Measurements from ENCODE around the gene ABCD1.
"Not testable (repeated sequence)": the region's sequence is repeated elsewhere in the genome, so short reads cannot be mapped to it uniquely, and the experiment has no call there.

The ABCD1 gene

DNA sequence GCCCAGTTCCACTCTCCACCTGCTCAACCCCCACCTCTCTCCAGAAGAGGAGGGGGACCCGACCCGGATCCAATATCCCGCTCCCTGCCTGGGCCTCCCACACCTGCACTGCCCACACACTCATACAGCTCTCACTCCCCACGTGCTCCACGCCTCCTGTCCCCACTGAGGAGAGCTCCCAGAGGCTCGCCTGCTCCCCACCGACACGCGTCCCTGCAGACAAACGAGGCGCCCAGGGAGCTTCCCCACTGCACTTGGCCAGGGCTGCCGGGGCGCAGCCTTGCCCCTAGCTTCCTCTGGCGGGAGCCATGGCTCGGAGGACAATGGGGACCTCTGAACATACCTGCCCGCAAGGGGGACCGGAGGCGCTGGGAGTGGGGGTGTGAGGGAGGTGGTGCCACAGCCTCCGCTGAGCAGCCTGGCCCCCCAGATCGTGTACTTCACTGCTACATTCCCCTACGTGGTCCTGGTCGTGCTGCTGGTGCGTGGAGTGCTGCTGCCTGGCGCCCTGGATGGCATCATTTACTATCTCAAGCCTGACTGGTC is 32.0 kb upstream of the ABCD1 start:
- H3K4me1 ChIP-seq = peaks cover 0 to 12% (median 6%) of the 10 kb centered on the region in 4 donors
- TF ChIP-seq, protein P1, sequence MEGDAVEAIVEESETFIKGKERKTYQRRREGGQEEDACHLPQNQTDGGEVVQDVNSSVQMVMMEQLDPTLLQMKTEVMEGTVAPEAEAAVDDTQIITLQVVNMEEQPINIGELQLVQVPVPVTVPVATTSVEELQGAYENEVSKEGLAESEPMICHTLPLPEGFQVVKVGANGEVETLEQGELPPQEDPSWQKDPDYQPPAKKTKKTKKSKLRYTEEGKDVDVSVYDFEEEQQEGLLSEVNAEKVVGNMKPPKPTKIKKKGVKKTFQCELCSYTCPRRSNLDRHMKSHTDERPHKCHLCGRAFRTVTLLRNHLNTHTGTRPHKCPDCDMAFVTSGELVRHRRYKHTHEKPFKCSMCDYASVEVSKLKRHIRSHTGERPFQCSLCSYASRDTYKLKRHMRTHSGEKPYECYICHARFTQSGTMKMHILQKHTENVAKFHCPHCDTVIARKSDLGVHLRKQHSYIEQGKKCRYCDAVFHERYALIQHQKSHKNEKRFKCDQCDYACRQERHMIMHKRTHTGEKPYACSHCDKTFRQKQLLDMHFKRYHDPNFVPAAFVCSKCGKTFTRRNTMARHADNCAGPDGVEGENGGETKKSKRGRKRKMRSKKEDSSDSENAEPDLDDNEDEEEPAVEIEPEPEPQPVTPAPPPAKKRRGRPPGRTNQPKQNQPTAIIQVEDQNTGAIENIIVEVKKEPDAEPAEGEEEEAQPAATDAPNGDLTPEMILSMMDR (IDR thresholded peaks at IDR 0.05) = no peak
- no peak overlapping the region for H3K4me3 ChIP-seq
- H3K27ac ChIP-seq = no peak overlapping the region
- H3K36me3 ChIP-seq = peaks cover 0 to 37% (median 4%) of the 10 kb centered on the region in 3 donors
- intact Hi-C loops (cut with DNase I; ENCODE audit: low total_unique reads) = no loop called here
- no peaks in the 10 kb centered on the region for H3K9me3 ChIP-seq
- H3K27me3 ChIP-seq = no peaks in the 10 kb centered on the region
- no peak for DNase-seq

DNA sequence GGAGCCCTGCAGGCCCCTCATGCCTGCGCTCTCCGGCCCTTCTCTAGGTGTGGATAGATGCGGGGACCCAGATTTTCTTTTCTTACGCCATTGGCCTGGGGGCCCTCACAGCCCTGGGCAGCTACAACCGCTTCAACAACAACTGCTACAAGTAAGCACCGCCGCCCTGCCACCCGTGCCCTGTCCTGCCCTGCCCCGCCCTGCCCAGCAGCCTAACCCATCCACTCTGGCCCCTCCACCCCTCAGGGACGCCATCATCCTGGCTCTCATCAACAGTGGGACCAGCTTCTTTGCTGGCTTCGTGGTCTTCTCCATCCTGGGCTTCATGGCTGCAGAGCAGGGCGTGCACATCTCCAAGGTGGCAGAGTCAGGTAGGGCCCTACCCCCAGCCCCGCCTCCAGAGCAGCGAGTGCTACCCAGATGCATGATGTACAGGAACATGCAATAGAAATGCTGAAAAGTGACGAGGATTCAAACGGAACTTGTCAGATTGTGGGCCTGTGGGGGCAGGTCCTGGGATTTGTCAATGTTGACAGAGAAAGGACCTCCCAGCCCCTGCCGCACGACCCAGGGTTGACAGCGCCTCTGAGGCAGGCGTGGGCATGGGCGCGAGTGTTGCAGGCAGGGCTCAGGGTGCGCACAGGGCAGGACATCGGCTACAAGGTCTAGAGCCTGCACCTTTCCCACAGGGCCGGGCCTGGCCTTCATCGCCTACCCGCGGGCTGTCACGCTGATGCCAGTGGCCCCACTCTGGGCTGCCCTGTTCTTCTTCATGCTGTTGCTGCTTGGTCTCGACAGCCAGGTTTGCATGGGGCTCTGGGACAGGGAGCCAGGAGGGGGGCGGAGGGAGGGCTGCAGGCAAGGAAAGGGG is 31.2 kb upstream of the ABCD1 start:
- TF ChIP-seq, protein P1 (IDR thresholded peaks at IDR 0.05) = no peak
- H3K9me3 ChIP-seq = no peaks in the 10 kb centered on the region
- H3K27me3 ChIP-seq = no peaks in the 10 kb centered on the region
- intact Hi-C loops (cut with DNase I; ENCODE audit: low total_unique reads) = no loop called here
- peaks cover 0 to 38% (median 4%) of the 10 kb centered on the region in 3 donors for H3K36me3 ChIP-seq
- H3K4me1 ChIP-seq = peaks cover 0 to 12% (median 6%) of the 10 kb centered on the region in 4 donors
- H3K4me3 ChIP-seq = no peak overlapping the region
- no peak overlapping the region for H3K27ac ChIP-seq
- DNase-seq = no peak

DNA sequence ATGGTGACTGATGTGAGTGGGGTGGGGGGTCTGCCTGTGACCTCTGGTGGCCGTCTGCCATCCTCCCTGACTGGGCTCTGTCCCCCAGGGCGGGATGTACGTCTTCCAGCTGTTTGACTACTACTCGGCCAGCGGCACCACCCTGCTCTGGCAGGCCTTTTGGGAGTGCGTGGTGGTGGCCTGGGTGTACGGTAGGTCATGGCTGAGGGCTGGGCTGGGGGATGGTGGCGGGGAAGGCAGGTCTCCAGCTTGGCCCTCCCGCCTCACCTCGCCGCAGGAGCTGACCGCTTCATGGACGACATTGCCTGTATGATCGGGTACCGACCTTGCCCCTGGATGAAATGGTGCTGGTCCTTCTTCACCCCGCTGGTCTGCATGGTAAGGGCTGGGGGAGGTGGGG is 30.4 kb upstream of the ABCD1 start:
- intact Hi-C loops (cut with DNase I; ENCODE audit: low total_unique reads); H3K27me3 ChIP-seq; H3K9me3 ChIP-seq; H3K4me3 ChIP-seq; H3K27ac ChIP-seq; DNase-seq: not testable (repeated sequence)
- H3K36me3 ChIP-seq = peaks cover 0 to 38% (median 4%) of the 10 kb centered on the region in 3 donors
- H3K4me1 ChIP-seq = peaks cover 0 to 14% (median 6%) of the 10 kb centered on the region in 4 donors

DNA sequence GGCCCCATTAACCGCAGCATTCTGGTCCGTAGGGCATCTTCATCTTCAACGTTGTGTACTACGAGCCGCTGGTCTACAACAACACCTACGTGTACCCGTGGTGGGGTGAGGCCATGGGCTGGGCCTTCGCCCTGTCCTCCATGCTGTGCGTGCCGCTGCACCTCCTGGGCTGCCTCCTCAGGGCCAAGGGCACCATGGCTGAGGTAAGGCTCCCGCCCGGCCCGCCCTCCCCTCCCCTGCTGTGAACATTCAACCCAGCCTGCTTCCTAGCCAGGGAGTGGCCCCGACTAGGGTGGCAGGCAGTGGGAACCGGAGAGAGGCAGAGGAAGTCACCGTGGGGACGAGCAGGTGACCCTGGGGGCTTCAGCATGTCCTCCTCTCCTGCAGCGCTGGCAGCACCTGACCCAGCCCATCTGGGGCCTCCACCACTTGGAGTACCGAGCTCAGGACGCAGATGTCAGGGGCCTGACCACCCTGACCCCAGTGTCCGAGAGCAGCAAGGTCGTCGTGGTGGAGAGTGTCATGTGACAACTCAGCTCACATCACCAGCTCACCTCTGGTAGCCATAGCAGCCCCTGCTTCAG is 29.9 kb upstream of the ABCD1 start:
- TF ChIP-seq, protein P1 (IDR thresholded peaks at IDR 0.05) = no peak
- peaks cover 0 to 16% (median 3%) of the 10 kb centered on the region in 4 donors for H3K4me1 ChIP-seq
- peaks cover 0 to 38% (median 4%) of the 10 kb centered on the region in 3 donors for H3K36me3 ChIP-seq
- H3K4me3 ChIP-seq = no peak overlapping the region
- no peak for DNase-seq
- no peak overlapping the region for H3K27ac ChIP-seq
- no peaks in the 10 kb centered on the region for H3K27me3 ChIP-seq
- intact Hi-C loops (cut with DNase I; ENCODE audit: low total_unique reads) = no loop called here
- H3K9me3 ChIP-seq = no peaks in the 10 kb centered on the region

DNA sequence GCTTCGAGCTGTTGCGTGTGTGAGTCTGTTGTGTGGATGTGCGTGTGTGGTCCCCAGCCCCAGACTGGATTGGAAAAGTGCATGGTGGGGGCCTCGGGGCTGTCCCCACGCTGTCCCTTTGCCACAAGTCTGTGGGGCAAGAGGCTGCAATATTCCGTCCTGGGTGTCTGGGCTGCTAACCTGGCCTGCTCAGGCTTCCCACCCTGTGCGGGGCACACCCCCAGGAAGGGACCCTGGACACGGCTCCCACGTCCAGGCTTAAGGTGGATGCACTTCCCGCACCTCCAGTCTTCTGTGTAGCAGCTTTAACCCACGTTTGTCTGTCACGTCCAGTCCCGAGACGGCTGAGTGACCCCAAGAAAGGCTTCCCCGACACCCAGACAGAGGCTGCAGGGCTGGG is 28.6 kb upstream of the ABCD1 start:
- Histone ChIP-seq H3K27ac (no peak overlapping the region), H3K9me3 (no peaks in the 10 kb centered on the region), H3K4me1 (peaks cover 0 to 16% (median 2%) of the 10 kb centered on the region in 4 donors), H3K27me3 (no peaks in the 10 kb centered on the region), H3K4me3 (no peak overlapping the region), H3K36me3 (peaks cover 0 to 45% (median 4%) of the 10 kb centered on the region in 3 donors)
- intact Hi-C loops (cut with DNase I; ENCODE audit: low total_unique reads) = no loop called here
- DNase-seq = no peak
- TF ChIP-seq, protein P1 (IDR thresholded peaks at IDR 0.05) = no peak

DNA sequence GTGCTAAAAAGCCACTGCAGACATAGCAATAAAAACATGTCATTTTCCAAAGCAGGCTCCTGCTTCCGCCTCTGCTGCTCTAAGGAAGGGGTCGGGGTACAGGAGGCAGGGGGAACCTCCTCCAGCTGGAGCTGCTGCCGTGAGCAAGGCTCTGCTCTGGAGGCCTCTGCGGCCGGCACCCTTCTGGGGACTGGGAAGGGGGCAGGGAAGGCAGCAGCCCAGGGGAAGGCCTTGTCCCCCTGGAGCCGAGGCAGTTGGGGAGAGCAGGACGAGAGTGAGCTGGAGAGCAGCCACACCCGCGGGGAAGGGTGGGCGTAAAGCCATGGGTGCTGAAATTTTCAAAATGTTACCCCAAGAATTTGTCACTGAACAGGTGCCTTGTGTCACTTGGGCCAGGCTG is 28.1 kb upstream of the ABCD1 start:
- intact Hi-C loops (cut with DNase I; ENCODE audit: low total_unique reads); H3K27me3 ChIP-seq; DNase-seq; H3K27ac ChIP-seq; H3K9me3 ChIP-seq; H3K4me3 ChIP-seq: not testable (repeated sequence)
- peaks cover 0 to 49% (median 8%) of the 10 kb centered on the region in 3 donors for H3K36me3 ChIP-seq
- peaks cover 0 to 16% (median 2%) of the 10 kb centered on the region in 4 donors for H3K4me1 ChIP-seq

DNA sequence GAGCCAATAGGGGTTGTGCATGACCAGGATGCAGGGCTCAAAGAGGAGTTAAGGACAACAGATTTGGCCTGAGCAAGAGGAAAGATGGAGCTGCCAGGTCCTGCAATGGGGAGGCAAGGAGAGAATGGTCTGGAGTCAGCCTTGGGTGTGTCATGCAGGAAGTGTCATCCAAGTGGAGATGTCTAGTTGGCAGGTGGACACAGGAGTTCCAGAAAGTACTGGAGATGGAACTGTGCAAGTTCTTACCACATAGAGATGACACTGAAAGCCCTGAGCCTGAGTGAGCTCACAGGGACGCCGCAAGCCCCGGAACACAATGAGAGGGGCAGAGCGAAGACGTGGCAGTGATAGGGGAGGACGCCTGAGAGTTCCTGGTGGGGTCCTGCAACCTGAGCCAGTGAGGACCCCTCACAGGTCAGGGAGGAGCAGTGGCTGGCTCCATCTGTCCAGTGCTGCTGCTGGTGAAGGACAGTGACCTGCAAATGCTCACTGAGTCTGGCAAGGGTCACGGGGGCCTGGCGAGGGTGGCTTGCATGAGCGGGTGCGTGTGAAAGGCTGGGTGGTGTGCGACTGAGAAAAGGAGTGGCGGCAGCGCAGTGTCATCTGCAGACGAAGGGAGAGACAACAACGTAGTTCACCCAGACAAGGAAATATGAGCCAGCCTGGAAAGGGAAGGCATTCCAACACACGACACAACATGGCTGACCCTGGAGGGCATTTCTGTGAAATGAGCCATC is 27.5 kb upstream of the ABCD1 start:
- H3K4me3 ChIP-seq; H3K27me3 ChIP-seq; H3K9me3 ChIP-seq; DNase-seq; intact Hi-C loops (cut with DNase I; ENCODE audit: low total_unique reads); H3K27ac ChIP-seq: not testable (repeated sequence)
- Histone ChIP-seq H3K4me1 (peaks cover 0 to 16% (median 2%) of the 10 kb centered on the region in 4 donors), H3K36me3 (peaks cover 0 to 55% (median 14%) of the 10 kb centered on the region in 3 donors)
